GM12801 (cell line): Measurements from ENCODE around the gene MALAT1.

Experiments used
- TF ChIP-seq, protein P1 (sequence below): IDR thresholded peaks from one replicate; pipeline ENCODE4 v1.5.1; 2011; ENCODE audit warnings: control low read depth; ENCODE audit not compliant: insufficient read length; ENCODE audit errors: extremely low read depth

The MALAT1 gene

DNA sequence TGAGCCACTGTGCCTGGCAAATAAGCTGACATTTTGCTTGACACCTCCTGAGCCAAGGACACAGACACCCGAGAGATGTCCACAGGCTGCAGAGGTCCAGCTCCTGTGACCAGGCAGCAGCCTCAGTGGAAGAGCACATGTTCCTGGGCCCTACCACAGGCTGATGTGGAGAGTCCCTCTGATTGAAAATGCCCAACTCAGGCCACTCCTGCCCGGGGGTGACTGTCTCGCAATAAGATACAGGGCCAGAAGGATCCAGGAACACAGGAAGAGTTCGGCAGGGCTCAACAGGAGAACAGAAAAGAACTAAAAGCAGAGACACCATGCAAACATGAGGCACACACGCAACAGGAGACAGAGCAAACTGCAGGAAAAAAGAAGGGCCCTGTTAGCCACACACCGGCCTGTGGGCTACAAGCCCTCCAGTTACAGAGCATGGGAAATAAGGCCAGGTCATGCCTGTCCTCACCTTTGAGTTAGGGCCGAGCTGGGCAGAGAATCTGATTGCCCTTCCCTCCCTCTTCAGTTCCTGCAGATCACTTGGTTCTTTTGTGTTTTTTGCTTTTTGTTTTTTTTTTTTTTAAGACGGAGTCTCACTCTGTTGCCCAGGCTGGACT, 28.3 kb upstream of the MALAT1 start:
- TF ChIP-seq, protein P1, sequence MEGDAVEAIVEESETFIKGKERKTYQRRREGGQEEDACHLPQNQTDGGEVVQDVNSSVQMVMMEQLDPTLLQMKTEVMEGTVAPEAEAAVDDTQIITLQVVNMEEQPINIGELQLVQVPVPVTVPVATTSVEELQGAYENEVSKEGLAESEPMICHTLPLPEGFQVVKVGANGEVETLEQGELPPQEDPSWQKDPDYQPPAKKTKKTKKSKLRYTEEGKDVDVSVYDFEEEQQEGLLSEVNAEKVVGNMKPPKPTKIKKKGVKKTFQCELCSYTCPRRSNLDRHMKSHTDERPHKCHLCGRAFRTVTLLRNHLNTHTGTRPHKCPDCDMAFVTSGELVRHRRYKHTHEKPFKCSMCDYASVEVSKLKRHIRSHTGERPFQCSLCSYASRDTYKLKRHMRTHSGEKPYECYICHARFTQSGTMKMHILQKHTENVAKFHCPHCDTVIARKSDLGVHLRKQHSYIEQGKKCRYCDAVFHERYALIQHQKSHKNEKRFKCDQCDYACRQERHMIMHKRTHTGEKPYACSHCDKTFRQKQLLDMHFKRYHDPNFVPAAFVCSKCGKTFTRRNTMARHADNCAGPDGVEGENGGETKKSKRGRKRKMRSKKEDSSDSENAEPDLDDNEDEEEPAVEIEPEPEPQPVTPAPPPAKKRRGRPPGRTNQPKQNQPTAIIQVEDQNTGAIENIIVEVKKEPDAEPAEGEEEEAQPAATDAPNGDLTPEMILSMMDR = no peak

DNA sequence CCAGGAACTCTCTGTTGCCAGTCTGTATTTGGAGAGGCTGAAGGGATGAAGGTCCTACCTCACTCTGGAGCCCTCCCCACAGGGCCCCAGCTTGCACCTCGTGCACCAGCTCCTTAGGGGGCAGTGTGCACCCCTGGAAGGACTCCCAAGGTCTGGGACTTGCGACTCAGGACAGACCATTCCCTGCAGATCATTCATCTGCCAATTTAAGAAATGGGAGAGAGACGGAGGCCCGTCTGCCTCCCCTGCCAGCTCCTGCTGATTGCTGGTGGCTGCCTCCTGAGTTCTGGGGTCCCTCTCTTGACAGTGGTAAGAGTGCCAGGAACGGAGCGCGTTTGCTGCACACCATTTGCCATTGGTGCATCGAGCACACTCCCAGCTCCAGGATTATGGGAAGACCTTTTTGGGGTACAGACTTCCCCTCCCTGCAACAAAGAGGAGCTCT, 27.4 kb upstream of the MALAT1 start:
- TF ChIP-seq, protein P1 = no peak

DNA sequence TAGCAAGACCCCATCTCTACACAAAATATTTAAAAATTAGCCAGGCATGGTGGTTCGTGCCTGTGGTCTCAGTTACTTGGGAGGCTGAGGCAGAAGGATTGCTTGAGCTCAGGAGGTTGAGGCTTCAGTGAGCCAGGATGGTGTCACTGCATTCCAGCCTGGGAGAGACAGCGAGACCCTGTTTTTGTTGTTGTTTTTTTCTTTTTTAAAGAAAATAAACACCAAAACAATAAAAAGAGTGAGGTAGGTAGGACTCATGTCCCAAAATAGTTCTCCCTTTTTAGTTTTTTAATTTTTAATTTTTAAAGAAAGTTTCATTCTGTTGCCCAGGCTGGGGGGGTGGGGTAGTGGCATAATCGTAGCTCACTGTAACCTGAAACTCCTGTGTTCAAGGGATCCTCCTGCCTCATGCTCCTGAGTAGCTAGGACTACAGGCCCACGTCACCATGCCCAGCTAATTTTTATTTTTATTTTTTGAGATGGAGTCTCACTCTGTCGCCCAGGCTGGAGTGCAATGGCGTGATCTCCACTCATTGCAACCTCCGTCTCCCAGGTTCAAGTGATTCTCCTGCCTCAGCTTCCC, 25.5 kb upstream of the MALAT1 start:
- TF ChIP-seq, protein P1 = no peak

- TF ChIP-seq, protein P1 = no peak
Measured at GRCh38 chr11:65474864-65475263, 24.0 kb upstream of the MALAT1 start.

GRCh38 chr11:65476632-65477148, 22.2 kb upstream of the MALAT1 start:
- TF ChIP-seq, protein P1 = no peak

DNA sequence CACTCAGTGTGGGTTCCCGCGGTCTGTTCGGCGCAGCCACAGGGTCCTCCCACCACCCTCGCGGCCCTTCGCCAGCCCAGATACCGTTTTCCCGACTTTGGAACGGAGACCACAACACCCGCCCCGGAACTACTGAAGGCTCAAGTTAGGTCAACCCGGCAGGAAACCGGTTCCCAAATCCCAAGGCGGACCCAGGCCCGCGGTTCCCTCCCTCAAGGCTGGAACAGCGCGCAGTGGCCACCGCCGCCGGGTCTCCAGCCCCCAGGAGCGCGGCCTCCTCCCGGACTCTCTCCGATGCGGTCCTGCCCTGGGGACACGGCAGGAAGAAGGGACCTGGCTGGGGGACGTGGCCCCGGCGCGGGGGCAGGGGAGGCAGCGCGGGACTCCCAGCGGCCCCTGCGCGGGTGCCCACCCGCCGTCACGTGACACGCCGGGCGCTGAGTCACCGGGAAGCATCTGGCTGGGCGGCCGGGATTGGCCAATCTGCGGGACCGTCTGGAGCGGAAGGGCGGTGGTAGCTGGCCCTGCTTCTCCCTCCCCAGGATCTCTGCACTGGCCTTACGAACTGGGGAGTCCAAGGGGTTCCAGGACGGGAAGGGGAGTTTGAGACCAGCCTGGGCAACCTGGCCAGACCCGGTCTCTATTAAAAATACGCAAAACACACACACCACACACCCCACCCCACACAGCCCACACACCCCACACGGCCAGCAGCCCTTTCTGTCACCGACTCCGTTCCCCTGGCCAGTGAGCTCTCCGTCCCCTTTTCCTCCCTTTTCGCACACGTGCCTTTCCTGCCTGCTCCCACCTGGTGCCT, 21.5 kb upstream of the MALAT1 start:
- TF ChIP-seq, protein P1 = no peak
